HEK293 (cell line): Measurements from ENCODE around the gene SRMS.

ENCODE experiments used
- CTCF ChIA-PET: fragments of 350-600 bp; formaldehyde crosslinking; extraction: SDS; loops from one replicate; lab custom pipeline; 2021; ENCODE audit warnings: antibody characterized with exemption; lab: Yijun Ruan, JAX
- POLR2A ChIA-PET: fragments of 300-600 bp; formaldehyde crosslinking; extraction: SDS; loops from one replicate; lab custom pipeline; 2020; ENCODE audit warnings: antibody characterized with exemption, inconsistent platforms; lab: Yijun Ruan, JAX
- H3K27ac ChIP-seq: fragments of 200-500 bp; sonication (Bioruptor generic); 2 replicates; pipeline ENCODE4 v1.5.1; 2014; ENCODE audit warnings: low read depth, low read length, control low read depth, inconsistent platforms; ENCODE audit errors: extremely low read depth
- H3K36me3 ChIP-seq, 2 experiments: fragments of 200-500 bp in 1 of 2; sonication (Bioruptor generic) in 1 of 2; 1 replicate in 1 of 2; 2 replicates in 1 of 2; pipeline ENCODE4 v1.5.1; 2014 to 2017; ENCODE audit warnings: inconsistent platforms in 2 of 2, low read length in 2 of 2; ENCODE audit not compliant: control insufficient read depth in 2 of 2, insufficient read depth in 1 of 2
- H3K4me1 ChIP-seq: fragments of 200-500 bp; sonication (Bioruptor generic); 2 replicates; pipeline ENCODE4 v1.5.1; 2014; ENCODE audit warnings: mild to moderate bottlenecking, low read length, inconsistent platforms; ENCODE audit not compliant: control insufficient read depth, insufficient read depth
- H3K4me3 ChIP-seq: 2 replicates; pipeline ENCODE4 v1.5.1; 2011; ENCODE audit warnings: low read depth, mild to moderate bottlenecking, control low read depth, low read length, moderate library complexity
- H3K9me3 ChIP-seq: fragments of 200-500 bp; sonication (Bioruptor generic); 2 replicates; pipeline ENCODE4 v1.5.1; 2014; ENCODE audit warnings: low read depth, low read length, inconsistent platforms; ENCODE audit not compliant: control insufficient read depth, insufficient read depth
- BCL11A ChIP-seq: fragments of 450-650 bp; formaldehyde crosslinking; IDR thresholded peaks from 2 replicates; pipeline ENCODE4 v1.5.1; 2016; ENCODE audit warnings: low read depth, missing biosample characterization, missing genetic modification characterization
- FEZF1 ChIP-seq: fragments of 450-650 bp; formaldehyde crosslinking; IDR thresholded peaks from 2 replicates; pipeline ENCODE4 v1.5.1; 2016; ENCODE audit warnings: missing biosample characterization, missing genetic modification characterization
- GFI1B ChIP-seq: fragments of 450-650 bp; formaldehyde crosslinking; IDR thresholded peaks from 2 replicates; pipeline ENCODE4 v1.5.1; 2016; ENCODE audit warnings: missing biosample characterization, missing genetic modification characterization
- REPIN1 ChIP-seq: fragments of 450-650 bp; formaldehyde crosslinking; IDR thresholded peaks from 2 replicates; pipeline ENCODE4 v1.5.1; 2017; ENCODE audit warnings: missing biosample characterization, missing genetic modification characterization, low read depth
- SP2 ChIP-seq: fragments of 450-650 bp; formaldehyde crosslinking; IDR thresholded peaks from 2 replicates; pipeline ENCODE4 v1.5.1; 2016; ENCODE audit warnings: missing biosample characterization, missing genetic modification characterization
- ZBTB1 ChIP-seq: fragments of 450-650 bp; formaldehyde crosslinking; IDR thresholded peaks from 2 replicates; pipeline ENCODE4 v1.5.1; 2016; ENCODE audit warnings: missing biosample characterization, missing genetic modification characterization
- ZEB2 ChIP-seq: fragments of 450-650 bp; formaldehyde crosslinking; IDR thresholded peaks from 2 replicates; pipeline ENCODE4 v1.5.1; 2016; ENCODE audit warnings: missing biosample characterization, missing genetic modification characterization
- ZFP69B ChIP-seq: fragments of 450-650 bp; formaldehyde crosslinking; IDR thresholded peaks from 2 replicates; pipeline ENCODE4 v1.5.1; 2016; ENCODE audit warnings: missing biosample characterization, missing genetic modification characterization
- ZNF114 ChIP-seq: fragments of 450-650 bp; formaldehyde crosslinking; IDR thresholded peaks from 2 replicates; pipeline ENCODE4 v1.5.0; 2017; ENCODE audit warnings: missing biosample characterization, missing genetic modification characterization
- ZNF19 ChIP-seq: fragments of 450-650 bp; formaldehyde crosslinking; IDR thresholded peaks from 2 replicates; pipeline ENCODE4; 2016; ENCODE audit warnings: missing biosample characterization, missing genetic modification characterization, low read depth
- ZNF280D ChIP-seq: fragments of 450-650 bp; formaldehyde crosslinking; IDR thresholded peaks from 2 replicates; pipeline ENCODE4 v1.5.1; 2016; ENCODE audit warnings: missing biosample characterization, missing genetic modification characterization
- ZNF394 ChIP-seq: fragments of 450-650 bp; formaldehyde crosslinking; IDR thresholded peaks from 2 replicates; pipeline ENCODE4 v1.5.1; 2016; ENCODE audit warnings: missing biosample characterization, missing genetic modification characterization, mild to moderate bottlenecking, moderate library complexity, borderline replicate concordance
- ZNF600 ChIP-seq: fragments of 450-650 bp; formaldehyde crosslinking; IDR thresholded peaks from 2 replicates; pipeline ENCODE4 v1.5.1; 2016; ENCODE audit warnings: missing biosample characterization, missing genetic modification characterization
- ZNF624 ChIP-seq: fragments of 450-650 bp; formaldehyde crosslinking; IDR thresholded peaks from 2 replicates; pipeline ENCODE4 v1.5.1; 2017; ENCODE audit warnings: missing biosample characterization, missing genetic modification characterization
- ZNF76 ChIP-seq: fragments of 450-650 bp; formaldehyde crosslinking; IDR thresholded peaks from 2 replicates; pipeline ENCODE4; 2016; ENCODE audit warnings: low read depth, missing biosample characterization, missing genetic modification characterization, borderline replicate concordance
- ZNF777 ChIP-seq: fragments of 450-650 bp; formaldehyde crosslinking; IDR thresholded peaks from 2 replicates; pipeline ENCODE4 v1.5.1; 2017; ENCODE audit warnings: missing biosample characterization, missing genetic modification characterization, borderline replicate concordance
- TF ChIP-seq, protein P1 (sequence below): fragments of 450-650 bp; IDR thresholded peaks from 2 replicates; pipeline ENCODE4 v1.5.1; 2018; ENCODE audit warnings: missing biosample characterization, mild to moderate bottlenecking, missing genetic modification characterization

The SRMS gene

GRCh38 chr20:63497138-63497945 is 50.2 kb downstream of the SRMS start (continued):
- TF ChIP-seq ZNF280D = no peak
- no peak for TF ChIP-seq ZNF19
- no peak for TF ChIP-seq REPIN1 (tag by site-specific recombination)
- TF ChIP-seq ZFP69B (tag by site-specific recombination) = no peak
- peak; percentile 17; the same call in 1 of the 2 replicates for TF ChIP-seq BCL11A (tag by site-specific recombination)
- TF ChIP-seq ZEB2 (tag by site-specific recombination) = no peak

DNA sequence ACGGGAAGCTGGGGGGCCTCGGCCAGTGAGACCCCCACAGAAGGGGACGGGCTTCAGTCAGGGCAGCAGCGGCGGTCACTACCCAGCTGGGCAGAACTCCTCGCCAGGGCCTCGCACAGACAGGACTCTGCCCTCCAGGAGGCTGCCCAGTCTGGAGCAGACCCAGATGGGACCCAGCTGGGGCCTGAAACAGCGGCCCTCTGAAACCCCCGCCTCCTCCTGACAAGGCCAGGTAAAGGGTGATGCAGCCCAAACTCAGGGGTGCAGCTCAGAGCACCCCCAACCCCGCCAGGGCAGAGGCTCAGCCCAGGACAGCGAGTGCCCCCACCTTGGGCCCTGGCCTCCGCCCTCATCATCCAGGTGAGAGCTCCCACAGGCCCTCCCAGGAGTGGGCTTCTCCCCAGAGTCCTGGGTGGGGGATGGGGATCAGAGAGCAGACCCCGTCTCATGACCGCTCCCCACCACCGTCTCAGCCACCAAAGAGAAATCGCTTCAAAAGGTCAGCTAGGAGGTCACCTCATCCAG is 50.9 kb downstream of the SRMS start:
- H3K9me3 ChIP-seq = no peaks in the 10 kb centered on the region
- no peak overlapping the region for H3K4me3 ChIP-seq
- CTCF ChIA-PET = interaction anchor here (0.5 to 1.8 kb wide), 14 partner anchors 12 to 484 kb away, joined by 3 to 12 read pairs (median 4); partner anchors contain the start of gene PPDPF
- POLR2A ChIA-PET = interaction anchor here (0.9 to 2.3 kb wide), 3 partner anchors 22 to 30 kb away, joined by 3 to 12 read pairs (median 3); partner anchors contain the start of gene PPDPF
- TF ChIP-seq ZNF76 (tag by site-specific recombination) (no peak), SP2 (no peak), ZNF114 (tag by site-specific recombination) (no peak), GFI1B (tag by site-specific recombination) (no peak), ZNF600 (no peak; the same call in 1 of the 2 replicates), ZNF777 (tag by site-specific recombination) (peak; percentile 55; the same call in 1 of the 2 replicates), ZNF624 (no peak), ZBTB1 (tag by site-specific recombination) (no peak), ZNF394 (peak; percentile 64; the same call in 1 of the 2 replicates), FEZF1 (tag by site-specific recombination) (no peak)
- TF ChIP-seq, protein P1, sequence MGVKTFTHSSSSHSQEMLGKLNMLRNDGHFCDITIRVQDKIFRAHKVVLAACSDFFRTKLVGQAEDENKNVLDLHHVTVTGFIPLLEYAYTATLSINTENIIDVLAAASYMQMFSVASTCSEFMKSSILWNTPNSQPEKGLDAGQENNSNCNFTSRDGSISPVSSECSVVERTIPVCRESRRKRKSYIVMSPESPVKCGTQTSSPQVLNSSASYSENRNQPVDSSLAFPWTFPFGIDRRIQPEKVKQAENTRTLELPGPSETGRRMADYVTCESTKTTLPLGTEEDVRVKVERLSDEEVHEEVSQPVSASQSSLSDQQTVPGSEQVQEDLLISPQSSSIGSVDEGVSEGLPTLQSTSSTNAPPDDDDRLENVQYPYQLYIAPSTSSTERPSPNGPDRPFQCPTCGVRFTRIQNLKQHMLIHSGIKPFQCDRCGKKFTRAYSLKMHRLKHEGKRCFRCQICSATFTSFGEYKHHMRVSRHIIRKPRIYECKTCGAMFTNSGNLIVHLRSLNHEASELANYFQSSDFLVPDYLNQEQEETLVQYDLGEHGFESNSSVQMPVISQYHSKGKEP = no peak
- H3K27ac ChIP-seq = no peak overlapping the region
- peaks cover 11 to 54% of the 10 kb centered on the region in 2 experiments; a peak in 2 of 3 replicates for H3K36me3 ChIP-seq
- no peaks in the 10 kb centered on the region for H3K4me1 ChIP-seq
